SW 1271 (cell line): ENCODE measurements around the gene ZNF616.

ENCODE experiments used
- DNase-seq, 2 experiments: peaks; one replicate each; lab custom pipeline; 2025; lab: John Stamatoyannopoulos, UW

Gene ZNF616

GRCh38 chr19:52139252-52140031, at the start of gene ZNF616:
Gene ZNF616 (minus strand): TSS chr19:52139938. CDS start chr19:52130512, 9,426 bp downstream.
- DNase-seq: peak; percentile 58 to 78

GRCh38 chr19:52188822-52189734, 49.3 kb upstream of the ZNF616 start:
- no peak for DNase-seq

GRCh38 chr19:52187407-52187806, 47.7 kb upstream of the ZNF616 start:
- DNase-seq: no peak

GRCh38 chr19:52176574-52176973, 36.8 kb upstream of the ZNF616 start:
- DNase-seq: no peak

GRCh38 chr19:52172347-52172746, 32.6 kb upstream of the ZNF616 start:
- no peak for DNase-seq

- peak in 1 of 2 experiments; percentile 51 for DNase-seq
These were observed 31.8 kb upstream of the ZNF616 start, which contains the start of gene ZNF836 for GRCh38 chr19:52171321-52172169. Gene ZNF836 (minus strand): TSS chr19:52171621. CDS start chr19:52168072, 3,549 bp downstream.

- no peak for DNase-seq
These were observed 31.2 kb upstream of the ZNF616 start for GRCh38 chr19:52170863-52171320.

- no peak for DNase-seq
These were observed 30.6 kb upstream of the ZNF616 start for GRCh38 chr19:52170304-52170703.

GRCh38 chr19:52155596-52156359, 16.0 kb upstream of the ZNF616 start:
- DNase-seq: no peak

- DNase-seq: no peak
These were observed 8.5 kb upstream of the ZNF616 start for GRCh38 chr19:52148256-52148655.

- no peak for DNase-seq
These were observed 2.4 kb upstream of the ZNF616 start for GRCh38 chr19:52142001-52142595.

GRCh38 chr19:52141203-52141602, 1.5 kb upstream of the ZNF616 start:
- no peak for DNase-seq

GRCh38 chr19:52140032-52140710, 433 bp upstream of the ZNF616 start:
- no peak for DNase-seq

GRCh38 chr19:52138983-52139251, 821 bp downstream of the ZNF616 start:
- DNase-seq: no peak

- no peak for DNase-seq
These were observed 1.3 kb downstream of the ZNF616 start for GRCh38 chr19:52138278-52138982.

- no peak for DNase-seq
These were observed 19.5 kb downstream of the ZNF616 start for GRCh38 chr19:52120286-52120685.

GRCh38 chr19:52115526-52116053, 24.1 kb downstream of the ZNF616 start:
- DNase-seq: no peak

GRCh38 chr19:52114691-52115090, 25.0 kb downstream of the ZNF616 start:
- DNase-seq: no peak

GRCh38 chr19:52112624-52113023, 27.1 kb downstream of the ZNF616 start:
- no peak for DNase-seq
